Heart left ventricle (tissue), 16 donors: ENCODE results near the gene TTC31. TPM values are rescaled to one million over a fixed set of nuclear protein-coding genes. Genes with fewer than 3 reads are reported as not detected.

ENCODE experiments used
- ATAC-seq, 4 donors: fragments of 200-7000 bp; cut with Tn5 transposase; one replicate each; pipeline ENCODE4 v1.9.1; 2020 to 2022; ENCODE audit warnings: moderate library complexity in 4 of 4, mild to moderate bottlenecking in 3 of 4, moderate number of reproducible peaks in 1 of 4
- DNase-seq, 5 donors: peaks; one replicate each; pipeline ENCODE4 v3.0.0-alpha.2; 2020
- H3K27ac ChIP-seq, 12 donors: fragments of 200-600 bp; sonication (generic) in 4 of 12; one replicate each; pipeline versions ENCODE4 v1.5.0 to v1.8.0; 2016 to 2022; ENCODE audit warnings: mild to moderate bottlenecking in 2 of 12
- H3K27me3 ChIP-seq, 9 donors: fragments of 200-600 bp; sonication (generic) in 2 of 9; one replicate each; pipeline versions ENCODE4 v1.5.1 to v1.8.0; 2016 to 2022; ENCODE audit warnings: mild to moderate bottlenecking in 3 of 9
- H3K36me3 ChIP-seq, 9 donors: fragments of 200-600 bp; sonication (generic) in 2 of 9; one replicate each; pipeline versions ENCODE4 v1.5.0 to v1.8.0; 2018 to 2022; ENCODE audit warnings: mild to moderate bottlenecking in 2 of 9
- H3K4me1 ChIP-seq, 12 donors: fragments of 200-600 bp; sonication (generic) in 4 of 12; one replicate each; pipeline versions ENCODE4 v1.5.0 to v1.8.0; 2016 to 2022; ENCODE audit warnings: mild to moderate bottlenecking in 3 of 12
- H3K4me3 ChIP-seq, 12 donors: fragments of 200-600 bp; sonication (generic) in 4 of 12; one replicate each; pipeline versions ENCODE4 v1.5.0 to v1.8.0; 2017 to 2022; ENCODE audit warnings: mild to moderate bottlenecking in 9 of 12, moderate library complexity in 4 of 12
- H3K9me3 ChIP-seq, 12 donors: fragments of 200-600 bp; sonication (generic) in 4 of 12; one replicate each; pipeline versions ENCODE4 v1.5.0 to v1.8.0; 2016 to 2022; ENCODE audit warnings: mild to moderate bottlenecking in 1 of 12
- CTCF ChIP-seq, 12 donors: fragments of 200-600 bp; sonication (generic) in 4 of 12; IDR thresholded peaks; one replicate each; pipeline versions ENCODE4 v1.5.0 to v1.8.0; 2018 to 2022; ENCODE audit warnings: antibody characterized with exemption in 12 of 12, mild to moderate bottlenecking in 5 of 12
- POLR2A ChIP-seq, 2 donors: fragments of 450-650 bp; IDR thresholded peaks; one replicate each; pipeline ENCODE4 v1.6.1; 2017; ENCODE audit warnings: antibody characterized with exemption in 2 of 2, mild to moderate bottlenecking in 2 of 2, moderate library complexity in 2 of 2
- WGBS, 4 donors: extraction: QIAGEN DNeasy Blood & Tissue Kit in 2 of 4; methylation state at CpG; one replicate each; pipeline versions ENCODE4 v1.1.5 to v1.1.7; 2013 to 2018; 5-methylcytosine and 5-hydroxymethylcytosine counted together
- intact Hi-C, 10 donors: fragments of 100-400 bp; cut with DNase I; formaldehyde crosslinking; loops; one replicate each; pipeline versions ENCODE4 v1.11.1 to v1.14.2; 2022
- polyA plus RNA-seq, 2 donors: library from polyadenylated mRNA; stranded (reverse); fragments of 200-250 nt; gene quantifications; one replicate each; pipeline ENCODE4 v1.2.3, GENCODE V29; 2013
- total RNA-seq, 9 donors: library from RNA; depleted of rRNA in 2 of 9; stranded (reverse); fragments of >200 nt in 2 of 9; fragmentation: NEBNext Ultra II Directional in 3 of 9; extraction: Animal tissue kit (Norgen Biotek cat#: 25700) in 3 of 9; gene quantifications; one replicate each; pipeline versions ENCODE4 v1.1.0 to v1.2.4, GENCODE V29; 2016 to 2023
- donor health status: ischemic (EF 13 %, LVEDD 7.1; RV severe dilation, severe dysfunction).
- donor health status: healthy with polysubstance abuse.
- donor health status: DM: no; HTN: yes; CAD: no.
- donor health status: DM: no; HTN: no; CAD: no.
- donor health status: ischemic (EF 25% LVEDD 6.9; RV normal size, moderate dysfunction).
- donor health status: ischemic (EF 25% LVEDD 5.7; RV mildly dilated, moderate dysfunction).
- donor health status: healthy.
- donor health status: DM: yes; HTN: yes; CAD: no.
- donor health status: ischemic (EF 35%, LVEDD 5.7; RV mildly dilated, moderate dysfunction).
- donor health status: nonischemic (EF 11% LVEDD 7.7; RV severe dilation, severe dysfunction).
- donor health status: DM: yes; HTN: yes; CAD: no.
- donor health status: PGD.
- donor health status: ischemic (EF 29% LVEDD 5.4; RV normal size, mild dysfunction).
- donor health status: nonischemic (EF 23%, LVEDD 6.1; RV moderate dilation, normal function).

TTC31 gene
- total and polyA plus RNA-seq, 11 donors: 7.1 to 14.2 (median 10.0) TPM

GRCh38 chr2:74454654-74455511 lies 28.0 kb upstream of the TTC31 start, which contains the start of gene INO80B:
Gene INO80B, plus strand, starts transcription at chr2:74455087. Its CDS starts 30 bp downstream, at chr2:74455117.
- no peaks in the 10 kb centered on the region for H3K27me3 ChIP-seq
- DNase-seq: peak; percentile 94 to 96 (median 95)
- intact Hi-C loops: loop anchor here in 5 of 10 donors (1.0 to 5.0 kb wide), 6 partner anchors 14 to 38 kb away; partner anchors contain the start of genes CCDC142 (in 3 of the 5), TTC31 (in 3 of the 5) and RTKN (in 1 of the 5)
- peaks cover 0 to 4% (median 0%) of the 10 kb centered on the region in 9 donors for H3K36me3 ChIP-seq
- no peak for TF ChIP-seq CTCF (IDR thresholded peaks at IDR 0.05)
- TF ChIP-seq POLR2A (IDR thresholded peaks at IDR 0.05): peak in 1 of 2 donors; percentile 61
- ATAC-seq: peak; percentile 52 to 72 (median 66)
- peak within 1 kb of the TSS; percentile 42 to 79 (median 70) for H3K4me3 ChIP-seq
- peak within 1 kb of the TSS in 11 of 12 donors; percentile 19 to 81 (median 61) for H3K27ac ChIP-seq
- H3K4me1 ChIP-seq: peaks cover 5 to 40% (median 32%) of the 10 kb centered on the region in 12 donors
- H3K9me3 ChIP-seq: no peaks in the 10 kb centered on the region
- 1 to 2% (median 2%) methylated on average over 39 to 40 of the region's 40 CpGs for WGBS, 4 donors

- ATAC-seq: no peak
- Histone ChIP-seq H3K27ac (peak overlapping the region; percentile 84 to 98 (median 95)), H3K4me1 (peaks cover 5 to 40% (median 32%) of the 10 kb centered on the region in 12 donors), H3K9me3 (no peaks in the 10 kb centered on the region), H3K27me3 (no peaks in the 10 kb centered on the region), H3K4me3 (peak overlapping the region; percentile 50 to 83 (median 70)), H3K36me3 (peaks cover 0 to 20% (median 10%) of the 10 kb centered on the region in 9 donors)
- no peak for DNase-seq
- intact Hi-C loops: loop anchor here in 1 of 10 donors (5.0 kb wide), 1 partner anchor 40 kb away; no protein-coding TSS in a partner anchor
- WGBS, 4 donors: 1 to 5% (median 3%) methylated on average over 16 to 27 of the region's 27 CpGs
- TF ChIP-seq CTCF (IDR thresholded peaks at IDR 0.05) (no peak), POLR2A (IDR thresholded peaks at IDR 0.05) (no peak)
Observed at GRCh38 chr2:74457129-74457548, 25.7 kb upstream of the TTC31 start.

- H3K4me1 ChIP-seq: peaks cover 5 to 40% (median 32%) of the 10 kb centered on the region in 12 donors
- H3K36me3 ChIP-seq: peaks cover 0 to 25% (median 15%) of the 10 kb centered on the region in 9 donors
- intact Hi-C loops: loop anchor here in 1 of 10 donors (5.0 kb wide), 1 partner anchor 40 kb away; no protein-coding TSS in a partner anchor
- peak overlapping the region; percentile 84 to 98 (median 95) for H3K27ac ChIP-seq
- H3K27me3 ChIP-seq: no peaks in the 10 kb centered on the region
- 0 to 2% (median 1%) methylated on average over 22 to 46 of the region's 46 CpGs for WGBS, 4 donors
- H3K9me3 ChIP-seq: no peaks in the 10 kb centered on the region
- peak; percentile 11 to 36 (median 29) for ATAC-seq
- peak overlapping the region; percentile 50 to 83 (median 70) for H3K4me3 ChIP-seq
- peak; percentile 67 to 86 (median 74) for DNase-seq
- TF ChIP-seq CTCF (IDR thresholded peaks at IDR 0.05) (no peak), POLR2A (IDR thresholded peaks at IDR 0.05) (peak; percentile 47 to 76)
Observed at GRCh38 chr2:74457549-74458131, 25.2 kb upstream of the TTC31 start.
